SU-DHL-6 (cell line): Measurements from ENCODE around the gene UTP3.

Experiments
- EZH2phosphoT487 ChIP-seq: fragments of 200-600 bp; sonication (generic), shearing (Covaris generic); conservative IDR thresholded peaks from 2 replicates; pipeline ENCODE4 v1.6.1; 2018; ENCODE audit warnings: mild to moderate bottlenecking, antibody characterized with exemption, low read length, moderate library complexity, mixed read lengths
- TF ChIP-seq, protein P1 (sequence below): fragments of 200-600 bp; sonication (generic); IDR thresholded peaks from one replicate; pipeline ENCODE4 v1.5.1; 2017; ENCODE audit warnings: antibody characterized with exemption, mild to moderate bottlenecking, low read length, moderate library complexity; ENCODE audit not compliant: insufficient read depth, poor library complexity, severe bottlenecking

- TF ChIP-seq, protein P1, sequence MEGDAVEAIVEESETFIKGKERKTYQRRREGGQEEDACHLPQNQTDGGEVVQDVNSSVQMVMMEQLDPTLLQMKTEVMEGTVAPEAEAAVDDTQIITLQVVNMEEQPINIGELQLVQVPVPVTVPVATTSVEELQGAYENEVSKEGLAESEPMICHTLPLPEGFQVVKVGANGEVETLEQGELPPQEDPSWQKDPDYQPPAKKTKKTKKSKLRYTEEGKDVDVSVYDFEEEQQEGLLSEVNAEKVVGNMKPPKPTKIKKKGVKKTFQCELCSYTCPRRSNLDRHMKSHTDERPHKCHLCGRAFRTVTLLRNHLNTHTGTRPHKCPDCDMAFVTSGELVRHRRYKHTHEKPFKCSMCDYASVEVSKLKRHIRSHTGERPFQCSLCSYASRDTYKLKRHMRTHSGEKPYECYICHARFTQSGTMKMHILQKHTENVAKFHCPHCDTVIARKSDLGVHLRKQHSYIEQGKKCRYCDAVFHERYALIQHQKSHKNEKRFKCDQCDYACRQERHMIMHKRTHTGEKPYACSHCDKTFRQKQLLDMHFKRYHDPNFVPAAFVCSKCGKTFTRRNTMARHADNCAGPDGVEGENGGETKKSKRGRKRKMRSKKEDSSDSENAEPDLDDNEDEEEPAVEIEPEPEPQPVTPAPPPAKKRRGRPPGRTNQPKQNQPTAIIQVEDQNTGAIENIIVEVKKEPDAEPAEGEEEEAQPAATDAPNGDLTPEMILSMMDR: no peak
- TF ChIP-seq EZH2phosphoT487: no peak
Observed at GRCh38 chr4:70705183-70706043, 17.1 kb downstream of the UTP3 start.
